Fibroblast of skin of left biceps (primary cell): Measurements from ENCODE around the gene SYNDIG1.

Source experiments
- DNase-seq, 2 experiments: peaks; one replicate each; pipeline ENCODE4 v3.0.0-alpha.2; 2013; ENCODE audit warnings: low read depth in 2 of 2

Gene SYNDIG1

GRCh38 chr20:24633521-24633920, 164.1 kb downstream of the SYNDIG1 start:
- DNase-seq: no peak

DNA sequence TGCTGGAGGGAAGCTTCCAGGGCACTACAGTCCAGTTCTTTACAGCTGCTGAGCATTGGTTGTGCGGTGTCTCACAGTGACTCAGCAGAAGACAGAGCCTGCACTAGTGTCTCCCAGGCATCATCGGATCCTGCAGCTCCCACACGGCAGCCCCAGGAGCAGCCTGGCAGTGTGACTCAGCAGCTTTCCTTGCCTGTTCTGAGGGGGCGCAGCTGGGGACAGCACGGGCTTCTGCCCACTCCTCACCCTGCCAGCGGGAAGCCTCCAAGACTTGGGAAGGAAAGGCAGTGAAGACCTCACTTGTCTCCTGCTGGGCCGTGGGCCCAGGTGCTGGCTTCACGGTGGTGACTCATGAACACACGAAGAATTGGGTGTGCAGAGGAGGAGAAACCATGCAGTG, 165.4 kb downstream of the SYNDIG1 start:
- peak; percentile 55 to 60 for DNase-seq

DNA sequence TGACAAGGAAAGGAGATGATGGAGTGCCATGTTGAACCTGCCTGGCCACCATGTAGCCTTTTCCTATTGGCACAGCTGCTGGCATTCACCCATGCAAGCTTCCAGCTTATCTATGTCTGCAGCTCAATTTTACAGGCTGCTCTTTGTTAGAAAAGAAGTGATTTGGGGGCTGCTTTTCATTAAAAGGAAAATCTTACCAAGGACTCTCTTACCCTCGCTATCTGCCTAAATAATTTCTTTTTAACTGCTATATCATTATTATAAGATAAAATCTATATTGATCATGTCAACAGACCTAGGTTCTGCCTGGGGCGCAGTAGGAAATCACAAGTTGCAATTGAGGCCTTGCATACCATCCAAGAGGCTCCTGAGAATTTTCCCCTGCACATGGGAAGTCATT, 167.2 kb downstream of the SYNDIG1 start:
- DNase-seq: no peak

- no peak for DNase-seq
These were observed 167.7 kb downstream of the SYNDIG1 start for GRCh38 chr20:24637087-24637486.

DNA sequence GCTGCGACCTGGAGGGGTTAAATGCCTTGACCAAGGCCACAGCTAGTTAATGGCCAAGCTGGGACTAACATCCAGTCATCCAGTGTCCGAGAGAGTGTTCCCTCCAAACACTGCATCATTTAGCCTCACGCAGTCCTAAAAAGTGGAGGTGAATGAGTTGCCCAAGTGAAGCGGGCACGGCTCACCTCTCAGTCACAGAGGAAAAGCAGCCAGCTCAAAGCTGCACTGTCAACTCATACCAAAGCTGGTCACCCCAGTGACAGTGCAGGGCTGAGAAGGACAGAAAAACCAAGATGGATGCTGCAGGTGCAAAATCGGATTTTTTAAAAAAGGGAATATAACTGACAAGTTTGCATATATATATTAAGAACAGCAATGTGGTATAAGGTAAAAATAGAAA, 168.5 kb downstream of the SYNDIG1 start:
- DNase-seq: no peak

DNA sequence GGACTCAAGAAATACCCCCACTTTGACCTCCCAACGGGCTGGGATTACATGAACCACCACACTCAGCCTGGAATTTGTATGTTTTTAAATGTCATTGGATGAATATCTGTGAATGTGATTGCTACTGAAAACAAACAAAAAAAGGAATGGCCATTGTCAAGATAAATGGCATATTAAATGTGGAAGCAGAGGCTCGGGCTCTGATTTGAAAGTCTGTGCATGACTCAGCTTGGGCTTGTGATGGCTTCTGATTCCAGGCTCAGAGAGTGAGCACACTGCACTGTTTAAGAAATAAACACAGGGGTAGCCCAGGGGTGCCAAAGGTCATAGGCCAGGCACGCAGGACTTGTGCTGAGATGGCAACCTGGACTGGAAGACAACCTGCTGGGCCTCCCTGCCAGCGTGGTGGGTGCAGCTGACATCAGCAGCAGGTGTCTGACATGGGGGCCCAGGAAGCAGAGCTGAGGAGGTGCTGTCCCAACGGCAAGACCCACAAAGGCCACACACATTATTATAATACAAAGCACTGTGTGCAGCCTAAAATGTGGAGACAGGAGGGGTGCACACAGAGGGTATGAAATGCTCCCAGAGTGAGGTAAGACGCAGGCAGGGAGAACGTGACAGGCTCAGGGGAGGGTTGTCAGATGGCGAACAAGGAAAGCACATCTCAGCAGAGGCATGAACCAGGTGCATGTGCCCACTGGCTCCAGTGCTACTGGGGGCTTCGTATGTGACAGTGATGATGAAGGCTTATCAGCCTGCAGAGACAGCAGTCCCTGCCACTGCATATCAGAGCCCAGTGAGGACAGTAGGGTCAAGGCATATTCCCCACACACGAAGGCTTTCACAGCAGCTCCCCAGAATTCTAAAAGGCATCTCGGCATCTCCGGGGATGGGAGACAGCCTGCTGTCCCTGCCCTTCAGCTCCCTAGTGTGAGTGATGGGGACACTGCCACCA, 169.4 kb downstream of the SYNDIG1 start:
- no peak for DNase-seq

- DNase-seq: no peak
These were observed 170.8 kb downstream of the SYNDIG1 start for GRCh38 chr20:24640276-24640675.

- no peak for DNase-seq
These were observed 171.3 kb downstream of the SYNDIG1 start for GRCh38 chr20:24640686-24641085.

DNA sequence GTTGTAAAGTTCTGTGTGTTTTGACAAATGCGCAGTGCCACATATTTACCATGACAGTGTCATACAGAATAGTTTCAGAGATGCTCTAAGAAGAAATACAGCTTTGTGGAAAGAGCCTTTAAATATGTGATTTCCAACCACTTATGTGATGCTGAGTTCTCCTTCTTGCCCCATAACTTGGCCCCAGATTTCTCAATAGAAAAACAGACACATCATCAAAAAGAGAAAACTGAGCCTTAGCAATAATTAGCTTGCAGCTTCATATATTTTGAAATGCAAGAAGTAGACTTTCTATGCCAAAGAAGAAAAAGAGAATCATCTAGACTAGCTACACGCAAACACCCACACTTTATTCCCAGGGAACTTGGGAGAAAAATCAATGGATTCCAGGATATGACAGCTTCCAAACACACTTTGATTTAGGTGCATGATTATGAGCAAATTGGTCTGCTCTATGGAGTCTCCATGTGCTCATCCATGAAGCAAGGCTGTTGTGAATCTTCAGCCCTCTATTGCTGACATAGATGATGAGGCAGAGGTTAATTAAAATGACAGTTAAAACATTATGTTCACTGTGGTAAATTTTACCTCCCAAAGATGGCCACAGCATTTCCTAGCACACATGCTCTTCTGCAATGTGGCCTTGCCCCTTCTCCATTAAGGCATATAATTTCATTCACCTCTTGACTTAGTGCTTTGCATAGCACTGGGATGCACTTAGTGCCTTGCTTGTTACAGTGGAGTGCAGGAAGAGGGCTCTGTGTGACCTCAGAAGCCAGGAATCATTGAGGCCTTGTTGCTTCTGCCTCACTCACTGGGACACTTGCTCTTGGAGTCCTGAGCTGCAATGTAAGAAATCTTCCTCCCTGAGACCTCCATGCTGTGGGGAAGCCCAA, 174.6 kb downstream of the SYNDIG1 start:
- no peak for DNase-seq

GRCh38 chr20:24646321-24646720, 176.9 kb downstream of the SYNDIG1 start:
- DNase-seq: no peak

GRCh38 chr20:24647713-24648112, 178.3 kb downstream of the SYNDIG1 start:
- no peak for DNase-seq

GRCh38 chr20:24648481-24648880, 179.1 kb downstream of the SYNDIG1 start:
- no peak for DNase-seq

DNA sequence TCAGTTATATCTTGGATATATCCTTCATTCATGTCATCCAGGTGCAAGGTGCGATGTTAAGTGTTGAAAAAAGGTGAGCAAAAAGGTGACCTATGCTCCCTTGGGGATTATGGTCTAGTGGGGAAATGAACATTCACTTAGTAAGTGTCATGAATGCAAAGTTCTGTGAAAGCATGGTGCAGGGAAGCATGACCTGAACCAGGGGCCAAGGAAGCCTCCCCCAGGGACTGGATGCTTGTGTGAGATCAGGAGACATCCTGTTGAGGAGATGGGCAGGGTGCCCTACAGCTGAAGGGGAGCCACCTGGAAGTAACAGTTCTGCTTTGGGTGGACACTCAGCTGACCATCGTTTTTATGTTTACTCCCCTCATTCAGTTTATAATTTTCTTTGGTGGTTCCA, 179.5 kb downstream of the SYNDIG1 start:
- no peak for DNase-seq

- DNase-seq: no peak
These were observed 180.5 kb downstream of the SYNDIG1 start for GRCh38 chr20:24649787-24650490.

DNA sequence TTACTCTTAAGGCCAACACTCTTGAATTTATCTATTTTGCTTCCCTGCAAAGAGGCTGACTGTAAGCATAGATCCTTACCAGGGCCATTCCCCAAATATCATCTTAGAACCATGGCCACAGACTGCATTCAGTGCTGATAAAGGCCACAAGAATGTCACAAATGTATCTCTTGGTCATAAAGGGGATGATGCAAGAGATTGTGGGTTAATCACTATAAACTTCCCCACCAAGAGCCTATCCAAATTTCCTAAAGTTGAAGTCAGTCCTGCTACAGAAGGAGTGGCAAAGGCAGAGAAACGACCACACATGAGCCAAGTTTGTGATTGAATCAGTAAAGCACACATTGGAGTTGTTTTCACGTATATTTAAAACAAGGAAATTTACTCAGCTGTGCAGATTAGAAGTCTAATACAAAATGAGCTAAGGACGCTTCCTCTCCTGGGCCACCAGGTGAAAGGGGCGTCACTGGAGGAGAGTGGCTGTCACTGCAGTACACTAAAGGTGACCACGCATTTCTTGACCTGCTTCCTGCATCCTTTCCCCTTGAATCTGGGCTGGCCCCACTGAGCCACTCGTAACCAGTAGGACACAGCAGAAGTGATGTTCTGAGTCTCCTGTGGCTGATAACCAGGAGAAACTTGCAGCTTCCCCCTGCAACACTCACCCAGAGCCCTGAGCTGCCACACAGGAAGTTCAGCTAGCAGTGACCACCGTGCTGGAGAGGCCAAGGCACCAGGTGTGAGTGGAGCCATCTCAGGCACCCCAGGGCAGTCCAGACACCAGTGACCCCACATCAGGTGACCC, 181.9 kb downstream of the SYNDIG1 start:
- DNase-seq: peak; percentile 90 to 92

DNA sequence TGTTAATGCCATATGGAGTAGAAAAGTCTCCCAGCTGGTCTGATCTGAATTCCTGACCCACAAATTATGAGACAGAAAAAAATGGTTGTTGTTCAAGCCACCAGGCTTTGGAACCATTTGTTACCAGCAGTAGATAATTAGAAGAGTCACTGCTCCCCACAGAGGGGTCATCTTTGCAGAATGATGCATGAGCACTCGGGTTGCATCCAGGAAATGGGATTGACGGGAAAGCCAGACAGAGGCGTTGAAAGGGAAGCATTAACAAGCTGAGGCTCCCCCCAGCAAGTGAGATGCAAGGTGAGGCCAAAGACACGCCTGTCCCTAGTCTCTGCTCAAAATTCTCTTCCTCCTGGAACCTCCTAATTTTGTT, 182.5 kb downstream of the SYNDIG1 start:
- DNase-seq: no peak

DNA sequence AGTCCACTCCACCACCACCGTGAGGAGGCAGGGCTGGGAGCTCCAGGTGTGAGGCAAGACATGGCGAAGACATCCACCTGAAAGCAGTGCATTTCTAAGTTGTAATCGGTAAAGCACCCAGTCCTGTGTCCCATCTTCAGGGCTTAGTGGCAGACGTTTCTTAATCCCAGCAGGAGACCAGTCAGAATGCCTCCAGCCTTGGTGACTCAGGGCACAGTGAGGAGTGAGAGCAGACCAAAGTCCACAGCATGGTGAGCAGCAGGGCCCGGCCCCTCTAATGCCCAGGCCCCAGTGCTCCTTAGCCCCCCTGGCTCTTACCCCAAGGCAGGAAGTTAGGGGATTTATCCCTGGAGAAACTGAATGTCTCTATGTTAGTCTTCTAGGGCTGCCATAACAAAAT, 183.9 kb downstream of the SYNDIG1 start:
- DNase-seq: no peak

- DNase-seq: no peak
These were observed 185.0 kb downstream of the SYNDIG1 start for GRCh38 chr20:24654425-24654824.

DNA sequence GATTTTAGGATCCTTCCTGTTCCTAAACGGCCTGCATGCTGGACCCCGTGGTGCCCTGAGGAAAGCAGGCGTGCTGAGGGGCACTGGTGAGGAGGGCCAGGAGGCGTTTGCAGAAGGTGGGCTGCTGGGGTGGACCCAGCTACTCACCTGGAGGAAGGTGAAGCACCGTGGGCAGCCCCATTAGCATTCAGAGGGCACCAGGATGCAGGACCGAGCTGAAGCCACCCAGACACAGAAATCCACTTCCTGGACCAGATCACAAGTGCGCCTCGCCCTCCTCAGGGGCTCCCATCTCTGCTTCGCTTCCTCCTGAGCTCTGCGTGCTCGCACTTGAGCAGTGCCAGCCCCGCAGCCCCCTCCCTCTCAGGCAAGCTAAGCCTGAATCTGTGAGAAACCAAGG, 187.0 kb downstream of the SYNDIG1 start:
- no peak for DNase-seq

- no peak for DNase-seq
These were observed 187.8 kb downstream of the SYNDIG1 start for GRCh38 chr20:24657196-24657595.
